GM20431 (cell line): ENCODE measurements around the gene FRYL.

Experiments used
- in situ Hi-C: fragments of 300-500 bp; cut with MseI, MboI; formaldehyde crosslinking; loops from one replicate; pipeline ENCODE4 v1.15.0; 2020; ENCODE audit warnings: low sequenced_read_pairs; ENCODE audit not compliant: unreplicated experiment

FRYL gene

DNA sequence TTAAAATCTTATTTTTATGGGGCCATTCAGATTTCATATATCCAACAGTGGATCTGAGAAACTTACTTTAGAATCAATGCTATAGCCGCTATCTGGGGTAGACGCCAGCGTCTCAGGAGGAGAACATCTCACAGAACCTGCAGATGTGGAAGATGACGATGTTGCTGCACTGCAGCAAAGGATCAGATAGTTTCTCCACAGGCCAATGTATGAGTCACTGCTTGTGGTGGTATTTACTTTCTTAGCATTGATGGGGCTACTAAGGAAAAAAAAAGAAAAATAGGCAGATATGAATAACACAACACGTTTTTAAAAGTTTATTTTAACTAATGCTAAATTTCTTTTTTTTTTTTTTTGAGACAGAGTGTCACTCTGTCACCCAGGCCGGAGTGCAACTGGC is 204.1 kb downstream of the FRYL start:
- in situ Hi-C loops = no loop called here

- in situ Hi-C loops = no loop called here
Measured at GRCh38 chr4:48571471-48571870, 208.6 kb downstream of the FRYL start.

DNA sequence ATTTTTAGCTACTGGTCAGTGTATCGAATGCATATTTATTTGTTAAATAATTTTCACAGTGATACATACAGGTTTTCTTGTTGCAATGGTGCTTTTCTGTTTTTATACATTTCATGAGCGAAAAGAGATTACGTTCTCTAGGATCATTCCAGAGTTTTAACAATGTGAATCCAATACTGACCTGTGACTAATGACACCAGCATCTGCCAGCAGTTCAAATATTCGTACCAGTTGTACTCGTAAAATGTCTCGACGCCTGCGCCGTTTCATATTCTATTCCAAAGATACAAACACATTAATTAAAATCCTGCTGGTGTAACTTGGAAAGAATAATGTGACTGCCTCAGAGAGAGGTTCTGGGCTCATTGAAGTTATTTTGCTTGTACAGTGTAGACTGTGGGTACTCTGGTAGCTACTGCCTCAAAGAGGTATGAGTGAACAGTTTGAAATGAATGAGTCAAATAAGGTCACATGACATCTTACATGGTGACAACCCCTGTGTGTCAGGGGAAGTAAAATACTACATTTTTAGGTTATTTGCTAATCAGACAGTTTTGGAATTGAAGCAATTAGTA is 209.3 kb downstream of the FRYL start:
- in situ Hi-C loops = no loop called here

DNA sequence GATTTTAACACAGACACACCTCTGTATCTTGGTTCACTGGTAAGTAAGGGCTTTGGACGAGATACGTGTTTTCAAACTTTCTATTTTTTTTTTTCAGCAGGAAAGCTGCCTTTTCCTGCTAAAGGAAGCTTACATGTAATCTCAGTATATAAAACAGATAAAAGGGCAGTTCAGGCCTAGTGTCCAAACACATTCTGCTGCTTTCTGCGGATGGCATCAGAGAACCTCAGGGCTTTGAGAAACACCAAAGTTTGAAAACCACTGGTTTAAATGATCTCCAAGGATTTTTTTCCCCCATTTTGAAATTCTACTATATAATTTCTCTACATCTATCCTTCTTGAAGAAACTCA is 214.1 kb downstream of the FRYL start:
- in situ Hi-C loops = no loop called here

GRCh38 chr4:48565362-48566033 is 214.6 kb downstream of the FRYL start:
- in situ Hi-C loops = no loop called here

GRCh38 chr4:48564151-48564550 is 215.9 kb downstream of the FRYL start:
- in situ Hi-C loops = no loop called here

GRCh38 chr4:48558819-48559218 is 221.3 kb downstream of the FRYL start:
- in situ Hi-C loops = no loop called here

DNA sequence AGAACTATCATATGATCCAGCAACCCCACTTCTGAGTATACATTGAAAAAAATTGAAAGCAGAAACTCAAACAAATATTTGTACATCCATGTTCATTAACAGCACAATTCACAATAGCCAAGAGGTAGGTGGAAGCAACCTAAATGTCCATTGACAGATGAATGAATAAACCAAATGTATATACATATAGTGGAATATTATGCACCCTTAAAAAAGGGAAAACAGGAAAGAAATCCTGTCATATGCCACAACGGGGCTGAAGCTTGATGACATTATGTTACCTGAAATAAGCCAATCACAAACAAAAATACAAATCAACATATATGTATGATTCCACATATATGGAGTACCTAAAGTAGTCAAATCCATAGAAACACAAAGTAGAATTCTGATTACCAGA is 222.1 kb downstream of the FRYL start:
- in situ Hi-C loops = no loop called here

DNA sequence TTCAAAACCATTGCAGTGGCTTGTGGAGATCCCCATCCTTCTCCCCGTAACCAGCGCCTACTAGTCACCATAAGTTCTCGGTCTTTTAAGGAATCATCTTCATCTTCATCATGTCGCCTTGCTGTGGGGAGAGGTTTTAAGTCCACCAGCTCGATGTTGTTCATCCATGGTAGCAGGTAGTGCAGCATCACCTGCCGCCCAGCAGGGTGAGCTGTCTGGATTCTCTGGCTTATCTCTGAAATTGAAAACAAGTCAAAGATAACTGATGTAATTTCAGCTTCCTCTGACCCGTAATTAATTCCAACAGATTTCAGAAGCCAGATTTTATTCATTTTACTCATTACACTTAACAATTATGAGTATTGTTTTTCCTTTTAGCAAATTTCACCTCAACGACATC is 222.6 kb downstream of the FRYL start:
- in situ Hi-C loops = no loop called here

DNA sequence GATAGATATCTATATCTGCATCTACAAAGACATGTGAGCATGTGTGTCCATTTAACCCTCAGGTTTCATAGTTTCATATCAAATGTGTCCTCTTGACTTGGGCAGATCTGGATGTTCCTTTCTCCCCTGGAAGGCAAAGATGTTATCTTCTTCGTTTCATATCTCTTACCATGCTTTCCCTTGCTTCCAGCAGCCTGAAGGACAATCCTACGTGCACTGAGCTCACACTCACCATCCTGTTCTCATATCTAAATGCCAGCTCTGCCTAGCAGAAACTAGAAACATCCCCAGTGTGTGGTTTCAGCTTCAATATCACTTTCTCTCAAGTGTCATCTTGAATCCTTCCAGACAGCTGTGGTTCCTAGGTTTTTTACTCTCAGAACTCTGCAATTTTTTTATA is 223.8 kb downstream of the FRYL start:
- in situ Hi-C loops = no loop called here

DNA sequence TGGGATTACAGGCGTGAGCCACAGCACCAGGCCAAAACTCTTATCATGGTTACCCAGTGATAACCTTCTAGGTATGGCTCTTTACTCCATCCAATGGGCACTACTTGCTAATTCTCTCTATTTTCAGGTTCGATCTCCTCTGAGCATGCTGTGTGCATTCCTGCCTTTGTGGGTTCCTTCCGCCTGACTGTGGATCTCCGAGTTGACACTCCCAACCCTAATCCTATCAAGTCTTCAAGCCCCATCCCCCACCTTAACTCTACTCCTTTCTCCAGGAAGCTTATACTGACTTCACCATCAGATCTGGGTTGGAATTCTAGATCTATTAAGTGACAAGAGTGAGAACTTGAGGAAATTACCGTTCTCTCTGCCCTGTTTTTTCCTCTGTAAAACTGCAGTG is 225.5 kb downstream of the FRYL start:
- in situ Hi-C loops = no loop called here

GRCh38 chr4:48553720-48554119 is 226.4 kb downstream of the FRYL start:
- in situ Hi-C loops = no loop called here

DNA sequence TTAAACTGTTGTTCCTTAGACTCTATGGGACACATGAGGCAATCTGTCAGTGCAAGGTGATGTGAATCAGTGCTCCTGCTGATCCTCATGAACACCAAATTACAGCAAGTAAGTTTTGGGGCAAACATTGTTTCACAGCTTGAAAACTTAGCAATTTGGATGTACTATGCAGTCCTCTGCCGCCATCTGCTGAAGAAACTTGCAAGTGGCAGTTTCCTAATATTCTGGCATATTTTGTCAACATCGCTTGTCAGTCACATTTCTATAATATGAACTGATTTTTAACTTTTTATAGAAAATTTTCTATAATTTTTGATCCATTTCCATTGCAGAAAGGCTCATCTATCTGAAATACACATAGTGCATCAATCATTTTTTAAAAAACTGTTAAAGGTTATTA is 233.7 kb downstream of the FRYL start:
- in situ Hi-C loops = no loop called here

DNA sequence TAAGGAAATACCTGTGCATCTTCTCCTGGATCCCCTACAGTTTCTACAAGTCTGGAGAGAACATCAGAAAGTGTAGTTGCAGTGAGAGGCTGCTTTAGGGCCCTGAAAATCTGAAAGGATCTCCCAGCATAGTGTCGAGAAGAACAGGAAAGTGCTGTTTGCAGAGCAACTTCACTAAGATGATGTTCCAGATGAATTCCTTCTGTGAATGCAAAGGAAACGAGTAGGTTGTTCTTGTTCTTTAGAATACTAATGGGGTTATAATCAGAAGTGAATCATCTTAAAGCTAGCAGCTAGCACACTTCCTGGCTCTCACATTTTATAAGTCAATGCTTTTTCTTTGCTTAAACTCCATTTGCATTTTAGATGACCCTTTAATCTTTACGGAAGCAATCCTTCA is 236.3 kb downstream of the FRYL start:
- in situ Hi-C loops = no loop called here

GRCh38 chr4:48542888-48543287 is 237.2 kb downstream of the FRYL start:
- in situ Hi-C loops = no loop called here

DNA sequence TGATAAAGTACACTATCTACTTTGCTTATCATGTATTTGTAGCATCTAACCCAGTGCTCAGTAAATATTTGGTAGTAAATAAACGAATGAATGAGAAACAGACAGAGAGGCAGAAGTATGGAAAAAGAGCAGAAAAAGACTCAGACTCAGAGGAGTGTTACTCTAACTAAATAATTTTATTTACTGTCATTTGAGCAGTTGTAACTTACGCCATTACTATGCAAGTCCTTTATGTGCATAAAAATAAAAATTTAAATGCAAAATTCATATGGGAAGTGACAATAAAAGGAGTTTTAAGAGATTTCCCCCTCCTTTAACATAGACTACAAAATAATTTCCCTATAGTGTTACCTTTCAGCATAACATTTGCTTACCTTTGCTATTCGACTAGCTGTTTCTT is 240.5 kb downstream of the FRYL start:
- in situ Hi-C loops = no loop called here

DNA sequence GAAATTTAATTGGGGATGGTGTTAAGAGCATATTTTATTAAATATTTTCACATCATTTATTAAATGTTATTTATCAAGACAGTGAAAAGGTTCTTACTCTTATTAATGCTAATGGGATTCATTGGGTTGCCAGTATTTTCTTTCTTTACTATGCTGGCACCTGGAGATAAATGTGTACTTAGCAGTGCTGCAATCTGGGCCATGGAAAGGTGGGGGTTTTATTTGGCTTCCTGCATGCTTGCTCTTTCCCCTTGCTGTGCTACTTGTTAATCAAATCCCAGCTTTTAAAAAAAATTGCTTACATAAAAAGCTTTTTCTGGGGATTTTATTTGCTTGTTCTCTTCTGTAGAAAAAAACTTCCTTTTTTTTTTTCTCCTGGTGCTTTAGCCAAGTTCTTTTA is 241.7 kb downstream of the FRYL start:
- in situ Hi-C loops = no loop called here

- in situ Hi-C loops = no loop called here
Measured at GRCh38 chr4:48526406-48526805, 253.7 kb downstream of the FRYL start.

DNA sequence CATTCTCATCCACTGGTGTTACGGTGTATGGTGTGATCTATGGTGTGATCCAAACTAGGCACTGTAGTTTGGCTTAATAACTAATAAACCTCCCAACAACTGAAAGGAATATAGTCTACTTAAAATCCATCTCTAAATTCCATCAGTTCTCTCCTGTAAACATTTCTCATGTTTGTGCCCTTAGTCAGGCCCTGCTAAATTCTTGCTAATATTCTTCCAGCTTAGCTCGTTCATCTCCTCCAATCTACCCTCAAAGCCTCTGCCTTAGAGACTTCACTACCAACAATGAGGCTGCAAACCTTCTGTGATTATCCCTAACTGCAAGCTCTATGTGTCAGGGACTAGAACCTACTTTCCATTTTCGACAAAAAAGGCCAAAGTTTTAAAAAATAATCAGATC is 261.9 kb downstream of the FRYL start:
- in situ Hi-C loops = no loop called here

DNA sequence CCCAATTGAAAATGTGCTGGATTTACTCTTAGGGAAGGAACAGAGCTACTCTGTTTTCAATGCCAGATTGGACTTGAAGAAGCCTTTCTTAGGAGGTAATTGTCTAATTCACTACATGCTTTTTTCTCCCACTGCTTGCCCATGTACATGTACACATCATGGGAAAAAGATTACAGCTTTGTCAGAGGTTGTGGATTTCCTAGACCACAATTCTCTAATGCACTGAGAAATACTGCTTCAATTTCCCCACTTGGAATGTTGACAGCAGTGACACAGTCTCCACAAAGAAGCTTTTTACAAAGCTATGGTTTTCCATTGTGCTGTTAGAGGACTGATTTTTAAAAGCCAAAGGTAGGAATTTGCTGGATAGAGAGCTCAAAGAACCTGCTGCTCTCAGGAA is 270.5 kb downstream of the FRYL start:
- in situ Hi-C loops = no loop called here

DNA sequence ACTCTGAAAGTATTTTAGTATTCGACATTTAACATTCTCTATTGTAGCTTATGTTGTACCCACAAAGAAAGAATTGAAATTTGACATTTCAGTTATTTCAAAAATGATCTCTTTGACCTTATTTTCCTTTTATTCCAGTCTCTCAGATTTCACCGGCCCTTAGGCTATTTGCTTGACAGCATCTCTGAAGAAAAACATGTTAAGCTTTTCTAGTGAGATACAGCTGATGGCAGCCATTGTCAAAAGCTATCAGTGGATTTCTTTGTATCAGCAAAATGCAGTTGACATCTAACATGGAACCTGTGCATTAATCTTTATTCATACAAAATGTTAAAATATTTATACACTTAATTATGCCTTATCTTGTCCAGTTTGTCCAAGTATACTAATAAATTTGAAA is 273.4 kb downstream of the FRYL start:
- in situ Hi-C loops = no loop called here

GRCh38 chr4:48504352-48504751 is 275.7 kb downstream of the FRYL start:
- in situ Hi-C loops = no loop called here

- in situ Hi-C loops = no loop called here
Measured at GRCh38 chr4:48504026-48504330, 276.1 kb downstream of the FRYL start.
